HG02642 (cell line): Measurements from ENCODE around the gene RPTOR.

Experiments
- ATAC-seq: cut with Tn5 transposase; IDR thresholded peaks from one replicate; pipeline ENCODE4 v1.9.1; 2021; ENCODE audit warnings: mild to moderate bottlenecking; ENCODE audit not compliant: unreplicated experiment, poor library complexity

The RPTOR gene

GRCh38 chr17:80511222-80512180 is 33.1 kb upstream of the RPTOR start:
- no peak for ATAC-seq

GRCh38 chr17:80512233-80512632 is 32.4 kb upstream of the RPTOR start:
- no peak for ATAC-seq

- ATAC-seq = no peak
These were observed 31.4 kb upstream of the RPTOR start for GRCh38 chr17:80513201-80513600.

GRCh38 chr17:80513892-80514291 is 30.7 kb upstream of the RPTOR start:
- ATAC-seq = no peak

GRCh38 chr17:80516171-80516932 is 28.3 kb upstream of the RPTOR start:
- no peak for ATAC-seq

- no peak for ATAC-seq
These were observed 27.0 kb upstream of the RPTOR start for GRCh38 chr17:80517641-80518040.

GRCh38 chr17:80518392-80518791 is 26.2 kb upstream of the RPTOR start:
- no peak for ATAC-seq

- no peak for ATAC-seq
These were observed 25.4 kb upstream of the RPTOR start for GRCh38 chr17:80519091-80519781.

- ATAC-seq = no peak
These were observed 23.7 kb upstream of the RPTOR start for GRCh38 chr17:80520810-80521455.

- no peak for ATAC-seq
These were observed 21.4 kb upstream of the RPTOR start for GRCh38 chr17:80523054-80523744.

GRCh38 chr17:80523956-80524712 is 20.5 kb upstream of the RPTOR start:
- ATAC-seq = no peak

- no peak for ATAC-seq
These were observed 18.3 kb upstream of the RPTOR start for GRCh38 chr17:80526116-80526910.

GRCh38 chr17:80527016-80527645 is 17.5 kb upstream of the RPTOR start:
- no peak for ATAC-seq

GRCh38 chr17:80528536-80528935 is 16.1 kb upstream of the RPTOR start:
- no peak for ATAC-seq

- ATAC-seq = no peak
These were observed 15.3 kb upstream of the RPTOR start for GRCh38 chr17:80529104-80529903.

GRCh38 chr17:80529904-80530292 is 14.7 kb upstream of the RPTOR start:
- no peak for ATAC-seq

GRCh38 chr17:80531400-80531799 is 13.2 kb upstream of the RPTOR start:
- ATAC-seq = no peak
